HL-60/S4 (cell line): ENCODE measurements around the gene CLSTN2.

Experiments
- in situ Hi-C: fragments of 300-500 bp; cut with MboI; formaldehyde crosslinking; loops from 2 replicates; pipeline ENCODE4 v1.14.3; 2022; ENCODE audit warnings: low sequenced_read_pairs

Gene CLSTN2

DNA sequence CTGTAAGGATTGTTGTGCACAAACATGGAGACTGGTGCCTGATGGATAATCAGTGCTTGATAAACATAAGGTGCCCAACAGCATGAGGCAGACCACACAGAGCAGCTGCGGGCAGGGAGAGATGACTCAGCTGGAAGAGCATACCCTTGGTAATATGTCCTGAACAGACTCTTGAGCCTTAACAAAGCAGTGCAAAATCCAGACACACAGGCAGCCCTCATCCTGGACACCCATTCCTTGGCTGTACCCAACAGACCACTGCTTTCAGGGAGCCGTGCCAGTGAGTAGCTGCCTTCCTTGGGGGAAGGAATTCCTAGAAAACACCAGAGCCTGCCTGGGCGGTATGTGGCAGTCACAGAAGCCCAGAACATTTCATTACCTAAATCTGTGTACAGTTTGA is 156.2 kb downstream of the CLSTN2 start:
- in situ Hi-C loops: no loop called here

DNA sequence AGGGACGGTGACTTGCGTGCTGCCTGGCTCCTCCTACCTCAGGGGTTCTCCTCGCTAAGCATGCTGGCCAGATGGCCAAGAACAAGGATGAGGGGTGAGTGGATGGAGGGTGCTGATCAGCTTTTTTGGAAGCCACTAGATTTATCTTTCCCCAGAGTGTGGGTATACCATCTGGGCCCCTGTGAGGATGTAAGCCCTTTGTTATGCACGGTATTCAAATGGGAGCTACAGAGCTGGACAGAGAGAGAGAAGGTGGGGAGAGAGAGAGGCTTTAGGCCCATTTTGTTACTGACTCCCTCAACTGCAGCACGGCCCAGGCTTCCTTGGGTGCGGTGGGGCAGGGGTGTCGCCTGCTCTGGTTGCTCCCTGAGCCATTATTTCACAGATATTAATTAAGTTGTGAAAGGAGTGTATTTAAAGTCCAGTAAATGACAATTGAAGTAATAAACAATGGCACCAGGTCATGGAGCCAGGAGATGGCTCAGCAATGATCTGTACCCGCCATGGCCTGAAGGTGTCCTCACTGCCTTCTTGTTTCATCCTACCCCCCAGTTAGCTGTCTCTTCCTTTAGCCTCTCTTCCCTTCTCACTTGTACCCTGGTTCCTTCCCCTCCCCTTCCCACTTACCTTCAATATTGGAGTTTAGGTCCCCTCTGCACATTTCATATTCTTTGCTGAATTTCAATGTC is 158.0 kb downstream of the CLSTN2 start:
- in situ Hi-C loops: no loop called here

DNA sequence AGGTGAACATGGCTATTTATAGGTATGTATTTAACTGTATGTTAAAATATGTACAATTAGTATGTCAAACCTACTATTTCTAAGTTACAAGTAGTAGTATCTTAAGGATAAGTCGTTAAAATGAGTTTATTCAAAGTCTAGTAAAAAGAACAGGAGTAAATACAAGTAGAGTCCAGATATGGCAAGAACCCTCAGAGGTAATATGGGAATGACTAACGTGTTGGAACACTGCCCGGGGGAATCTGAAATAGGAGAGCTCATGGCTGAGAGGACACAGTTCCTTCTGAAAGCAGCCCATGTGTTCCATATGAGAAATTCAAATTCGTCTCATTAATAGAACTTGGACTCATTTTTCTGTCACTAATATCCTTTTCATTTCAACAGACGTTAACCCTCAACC is 158.8 kb downstream of the CLSTN2 start:
- in situ Hi-C loops: no loop called here

DNA sequence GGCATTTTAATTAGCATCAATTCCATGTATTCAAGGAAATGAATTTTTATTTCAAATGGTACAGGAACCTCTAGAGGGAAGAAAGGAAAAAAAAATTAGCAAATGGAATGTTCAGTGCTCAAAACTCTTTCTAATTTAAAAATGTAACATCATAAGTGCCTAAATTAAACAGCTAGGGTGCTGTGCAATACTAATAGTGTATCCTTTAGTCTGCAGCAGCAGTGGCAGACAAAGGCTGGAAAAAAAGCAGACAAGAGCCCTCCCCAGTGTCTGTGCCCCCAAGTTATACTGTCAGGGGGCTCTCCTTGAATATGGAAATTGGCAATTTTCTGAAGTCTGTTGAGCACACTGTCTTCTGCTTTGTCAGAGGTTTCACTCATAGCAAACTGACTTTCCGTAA is 159.5 kb downstream of the CLSTN2 start:
- in situ Hi-C loops: no loop called here

DNA sequence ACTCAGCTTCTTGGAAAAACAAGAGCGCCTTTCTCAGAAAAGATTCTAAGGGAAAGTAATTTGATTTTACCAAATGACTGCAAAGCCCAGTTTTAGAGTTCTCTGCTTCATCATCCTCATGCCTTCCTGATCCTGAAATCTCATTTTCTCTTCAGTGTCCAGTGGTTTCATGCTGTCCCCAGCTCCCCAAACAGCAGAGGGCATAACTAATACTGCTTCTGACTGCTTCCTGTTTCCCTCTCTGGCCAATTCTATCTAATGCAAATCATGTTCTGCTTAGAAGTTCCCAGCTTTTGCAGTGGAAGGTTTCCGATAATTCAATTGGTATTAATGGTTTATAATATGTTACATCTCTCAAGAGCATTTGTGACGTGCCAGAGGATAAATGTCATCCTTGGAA is 161.1 kb downstream of the CLSTN2 start:
- in situ Hi-C loops: no loop called here

DNA sequence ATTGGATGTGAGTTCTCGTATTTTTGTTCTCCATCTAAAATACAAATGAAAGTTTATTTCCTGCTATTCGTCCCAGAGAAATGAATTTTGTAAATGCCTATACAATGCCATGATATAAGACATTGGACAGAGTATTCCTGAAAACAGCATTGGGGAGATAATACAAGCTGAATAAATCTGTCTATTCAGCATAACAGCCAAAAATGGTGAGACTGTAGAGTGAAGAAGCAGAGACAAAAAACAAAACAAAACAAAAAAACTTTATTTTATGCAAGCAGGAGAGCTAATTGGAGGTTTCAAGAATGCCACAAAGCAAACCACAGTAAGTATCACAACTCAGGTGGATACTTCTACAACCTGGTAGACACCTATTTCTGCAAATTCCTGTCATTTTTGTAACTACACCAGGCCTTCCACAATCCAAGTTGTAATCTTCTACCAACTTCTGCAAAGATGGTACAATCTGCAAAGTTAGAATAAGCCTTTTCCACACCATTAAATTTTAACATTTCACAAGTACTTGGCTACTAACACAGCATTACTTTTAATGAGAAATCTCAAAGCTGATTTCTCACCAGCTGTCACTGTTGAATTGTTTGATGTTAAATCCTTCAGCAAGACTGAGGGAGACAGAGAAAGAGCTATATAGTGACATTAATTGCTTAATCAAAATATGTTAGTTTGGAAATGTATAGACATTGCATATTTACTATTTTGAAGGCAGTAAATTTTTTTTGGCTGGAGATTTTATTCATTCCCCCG is 163.1 kb downstream of the CLSTN2 start:
- in situ Hi-C loops: no loop called here

DNA sequence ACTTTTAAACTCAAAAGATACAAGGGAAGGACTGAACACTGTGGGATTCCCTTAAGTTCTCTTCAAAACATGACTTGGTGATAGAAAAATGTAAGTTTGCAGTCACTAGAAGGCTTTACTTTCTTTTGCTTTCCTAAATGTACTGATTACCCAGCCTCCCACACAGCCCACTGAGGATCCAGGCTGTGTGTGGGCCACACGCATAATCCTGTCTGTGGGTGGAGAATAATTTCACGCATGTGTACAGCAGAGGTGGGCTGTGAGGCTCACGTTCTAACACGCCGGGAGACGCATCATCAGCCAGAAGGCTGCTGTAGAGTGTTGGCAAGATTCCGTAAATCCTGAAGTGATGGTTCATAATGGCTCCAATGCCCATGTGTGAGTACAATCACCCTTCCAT is 165.5 kb downstream of the CLSTN2 start:
- in situ Hi-C loops: no loop called here

DNA sequence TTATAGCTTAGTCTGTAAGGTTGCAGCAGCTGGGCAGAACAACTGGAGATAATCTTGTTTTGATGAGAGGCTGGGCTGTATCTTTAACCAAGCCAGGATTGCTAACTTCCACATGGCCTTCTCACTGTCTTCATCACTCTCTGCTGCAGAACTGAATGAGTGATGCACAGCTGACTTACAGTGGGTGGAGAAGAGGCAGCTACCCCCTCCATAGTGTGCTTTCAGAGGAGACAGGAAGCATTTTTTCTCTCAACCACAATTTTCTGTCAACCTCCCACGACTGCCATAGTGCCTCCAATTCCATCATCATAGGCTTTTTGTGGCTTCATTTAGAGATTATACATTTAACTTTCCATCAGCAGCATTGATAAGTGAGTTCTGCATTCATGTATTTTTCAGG is 168.2 kb downstream of the CLSTN2 start:
- in situ Hi-C loops: no loop called here

DNA sequence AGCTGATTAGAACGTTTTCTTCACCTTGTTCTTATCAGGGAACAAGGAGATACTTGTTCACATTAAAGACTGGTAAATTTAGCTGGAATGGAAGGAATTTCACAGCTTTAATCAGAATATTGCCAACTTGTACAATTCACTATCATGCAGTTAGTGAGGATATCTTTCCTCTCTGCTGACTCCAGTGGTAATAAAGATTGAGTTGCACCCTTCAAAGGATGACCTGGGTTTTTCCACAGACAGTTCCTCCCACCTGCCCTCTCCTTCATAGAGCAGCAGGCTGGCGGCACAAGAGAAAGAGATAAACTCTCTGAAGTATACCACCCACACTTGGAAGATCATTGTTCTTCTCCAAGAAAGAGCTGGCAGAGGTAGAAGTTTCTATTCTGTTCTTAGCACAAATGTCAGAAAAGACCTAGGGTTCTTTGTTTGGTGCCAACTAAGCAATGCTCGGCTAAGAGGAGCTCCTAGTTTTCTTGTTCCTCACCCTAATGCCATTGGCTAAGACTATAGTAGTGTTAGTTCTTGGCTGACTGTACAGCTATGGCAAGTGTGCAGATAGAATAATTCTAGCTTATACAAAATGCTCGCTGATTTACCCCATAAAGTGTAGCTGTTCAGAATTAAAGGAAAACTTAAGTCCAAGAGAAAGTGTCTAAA is 169.1 kb downstream of the CLSTN2 start:
- in situ Hi-C loops: no loop called here

DNA sequence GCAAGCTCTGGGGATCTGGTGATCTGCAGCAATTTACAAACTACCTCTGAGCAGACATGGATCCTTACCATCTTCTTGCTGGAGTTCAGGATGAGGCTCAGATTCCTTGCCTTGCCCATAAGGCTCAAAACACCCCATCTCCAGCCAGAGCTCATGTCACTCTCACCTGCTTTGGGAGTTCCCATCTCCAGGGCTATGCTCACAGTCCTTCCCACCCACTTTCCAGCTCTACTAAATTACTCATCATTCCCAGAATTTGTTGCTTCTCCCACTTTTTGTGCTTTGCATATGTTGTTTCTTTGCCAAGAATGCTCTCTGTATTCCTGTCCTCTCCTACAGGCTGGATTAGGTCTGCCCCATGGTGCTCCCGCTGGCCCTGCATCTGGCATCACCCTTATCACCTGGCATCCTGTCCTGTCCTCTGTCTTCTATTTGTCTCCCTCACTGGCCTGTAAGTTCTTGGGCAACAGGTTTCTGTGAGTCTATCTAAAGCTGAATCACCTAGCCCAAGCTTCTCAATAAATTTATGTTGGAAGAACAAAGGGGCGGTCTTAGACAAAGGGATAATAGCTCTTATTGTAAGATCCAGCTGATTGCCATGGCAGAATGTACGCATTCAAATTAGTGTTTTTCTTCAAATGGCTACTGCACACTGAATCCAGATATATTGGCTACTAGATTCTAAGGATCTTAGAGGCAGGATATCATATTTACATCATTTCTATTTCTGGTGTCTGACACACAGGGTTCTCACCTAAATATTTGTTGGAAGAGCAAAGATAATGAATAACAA is 179.2 kb downstream of the CLSTN2 start:
- in situ Hi-C loops: no loop called here

DNA sequence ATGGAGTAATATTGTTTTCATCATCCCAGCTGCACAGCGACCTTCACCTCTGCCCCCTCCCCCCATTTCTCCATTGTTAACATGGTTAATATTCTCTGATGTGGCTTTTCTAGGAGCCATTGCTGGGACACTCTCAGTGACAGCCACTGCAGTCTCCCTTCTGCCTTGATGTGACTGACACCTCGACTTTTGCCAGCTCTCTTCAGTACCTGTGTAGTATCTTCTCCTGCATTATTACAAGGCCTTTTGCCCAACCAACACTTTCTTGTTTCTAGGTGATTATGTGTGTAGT is 179.8 kb downstream of the CLSTN2 start:
- in situ Hi-C loops: no loop called here

DNA sequence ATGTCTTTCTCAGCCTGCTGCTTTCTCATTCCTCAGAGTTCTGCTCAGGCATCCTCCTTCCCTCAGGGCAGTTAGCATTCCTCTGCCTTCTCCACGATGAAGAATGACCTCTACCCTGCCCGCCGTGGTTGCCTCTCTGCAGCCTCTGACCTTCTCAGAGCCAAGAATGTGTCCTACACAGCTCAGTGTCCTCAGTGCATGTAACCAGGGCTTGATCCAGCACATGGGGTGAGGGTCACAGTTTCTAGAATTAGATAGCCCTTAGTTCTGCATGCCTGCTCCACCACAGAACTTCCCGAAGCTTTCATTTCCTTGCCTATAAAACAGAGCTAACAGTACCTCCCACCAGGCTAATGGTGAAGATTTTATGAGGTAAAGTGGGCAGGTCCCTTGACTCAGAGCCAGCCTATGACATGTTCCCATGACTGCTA is 182.1 kb downstream of the CLSTN2 start:
- in situ Hi-C loops: no loop called here

DNA sequence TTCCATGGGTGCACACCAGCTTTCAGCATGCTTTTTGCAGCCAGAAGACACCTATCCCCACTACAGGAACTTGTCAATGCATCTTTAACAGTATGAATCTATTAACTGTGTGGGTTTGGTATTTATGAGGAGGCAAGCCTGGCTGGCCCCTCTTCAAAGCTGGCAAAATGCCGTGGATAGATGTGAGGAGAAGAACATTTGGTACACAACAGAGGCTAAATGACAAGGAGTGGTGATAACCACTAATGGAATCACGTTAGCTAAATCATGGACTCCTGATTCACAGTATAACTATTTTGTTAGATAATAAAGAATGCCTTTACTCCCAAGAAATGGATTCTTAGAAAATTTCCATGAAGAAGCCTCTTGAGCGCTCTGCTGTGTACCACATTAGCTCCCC is 187.2 kb downstream of the CLSTN2 start:
- in situ Hi-C loops: no loop called here

DNA sequence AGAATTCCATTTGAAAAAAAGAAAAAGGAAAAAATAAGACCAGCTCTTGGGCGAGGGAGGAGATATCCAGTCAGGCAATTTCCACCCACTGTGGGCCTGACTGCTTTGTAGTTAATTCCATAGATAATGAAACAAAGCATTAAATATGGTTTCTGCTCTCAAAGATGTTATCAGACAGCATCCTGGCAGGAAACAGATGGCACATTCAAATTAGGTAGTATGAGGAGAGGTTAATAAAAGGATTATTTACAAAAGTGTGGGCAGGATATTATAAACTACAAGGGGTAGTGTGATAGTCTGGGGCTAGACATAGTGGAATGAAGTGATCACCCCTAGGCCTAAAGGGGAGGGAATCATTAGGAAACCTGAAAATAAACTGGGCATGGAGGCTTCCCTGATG is 193.2 kb downstream of the CLSTN2 start:
- in situ Hi-C loops: no loop called here

DNA sequence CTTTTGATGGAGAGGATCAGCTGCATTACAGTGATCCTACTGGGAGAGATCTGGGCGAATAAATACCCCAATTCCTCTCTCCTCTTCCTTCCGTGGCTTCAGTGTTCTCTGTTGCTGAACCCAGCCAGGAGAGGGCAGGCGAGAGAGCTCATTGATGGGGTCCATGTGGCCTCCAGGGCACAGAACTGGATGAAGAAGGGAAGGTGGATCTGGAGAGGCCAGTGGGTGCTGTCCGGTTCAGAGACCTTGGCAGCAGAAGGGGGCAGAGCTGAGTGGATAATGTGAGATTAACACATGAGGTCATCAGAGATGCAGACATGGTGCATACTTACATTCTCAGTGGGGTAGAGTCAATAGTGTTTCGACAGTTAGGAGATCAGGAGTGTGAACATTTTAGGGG is 193.6 kb downstream of the CLSTN2 start:
- in situ Hi-C loops: no loop called here

DNA sequence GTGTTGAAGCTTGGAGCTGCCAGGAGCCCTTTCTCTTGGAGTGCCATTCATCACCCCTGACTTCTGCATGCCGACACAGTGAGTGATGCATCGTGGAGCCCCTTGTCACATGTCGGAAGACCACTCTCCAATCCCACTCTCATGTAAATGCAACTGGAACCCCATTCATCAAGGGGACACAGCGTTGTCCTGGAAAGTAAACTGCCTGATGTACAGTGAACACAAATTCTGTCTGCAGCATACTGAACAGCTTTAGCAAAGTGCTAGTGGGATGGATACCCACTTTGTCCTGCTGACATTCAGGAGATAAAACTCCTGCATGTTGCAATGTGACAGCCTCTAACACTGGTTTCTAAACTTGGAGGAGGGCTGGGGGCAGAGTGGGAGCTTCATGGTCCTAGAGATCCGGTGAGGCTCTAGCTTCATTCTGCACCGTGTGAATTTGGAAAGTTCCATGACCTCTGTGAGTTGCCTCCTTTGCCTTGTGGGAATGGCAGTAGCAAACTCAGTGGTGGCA is 194.8 kb downstream of the CLSTN2 start:
- in situ Hi-C loops: no loop called here

DNA sequence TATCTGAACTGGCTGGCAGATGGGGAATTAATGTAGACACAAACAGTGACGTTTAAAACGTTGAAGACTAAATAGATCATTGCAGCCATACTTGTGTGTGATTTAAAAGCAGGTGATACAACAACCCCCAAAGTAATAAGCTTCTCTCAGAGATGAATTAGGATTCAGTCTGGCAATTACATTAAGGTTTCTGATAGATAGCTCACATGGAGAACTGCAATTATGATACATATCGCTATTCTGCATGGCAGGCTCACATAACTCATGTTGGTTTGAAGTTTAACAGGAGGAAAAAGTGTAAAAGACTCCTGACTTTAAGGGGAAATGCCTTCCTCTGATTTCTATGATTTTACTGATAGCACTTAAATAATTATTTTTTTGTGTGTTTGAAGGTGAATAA is 196.9 kb downstream of the CLSTN2 start:
- in situ Hi-C loops: no loop called here

DNA sequence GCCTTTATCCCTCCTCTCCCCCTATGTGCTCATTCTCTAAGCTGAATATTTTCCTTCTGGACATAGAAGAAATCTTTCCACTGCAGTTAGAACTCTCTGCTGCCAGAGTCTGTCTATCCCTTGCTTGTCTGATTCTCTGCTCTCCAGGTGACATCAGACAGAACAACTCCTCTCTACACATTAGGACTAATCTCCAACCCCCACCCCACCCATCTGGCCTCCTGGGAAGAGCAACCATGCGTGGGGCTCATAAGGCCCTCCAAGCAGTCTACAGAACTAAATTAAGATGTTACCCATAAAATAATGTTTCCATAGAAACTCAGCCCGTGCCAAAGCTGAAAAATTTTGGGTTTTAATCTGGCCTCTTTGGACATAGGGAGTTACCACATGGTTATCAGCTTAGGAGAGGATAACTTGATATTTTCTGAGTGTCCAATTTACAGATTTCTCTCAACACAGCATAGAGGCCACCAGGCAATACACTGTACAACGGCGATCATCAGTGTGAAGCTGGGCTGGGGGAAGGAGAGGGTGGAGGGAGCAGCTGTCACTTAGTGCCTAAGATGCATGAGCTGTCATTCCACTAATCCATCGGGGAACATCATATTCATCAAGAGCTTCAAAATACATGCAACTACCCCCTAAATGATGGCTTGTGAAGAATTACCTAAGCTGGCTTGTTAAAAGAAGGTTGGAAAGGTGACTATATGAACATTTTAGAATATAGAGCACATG is 199.4 kb downstream of the CLSTN2 start:
- in situ Hi-C loops: no loop called here

DNA sequence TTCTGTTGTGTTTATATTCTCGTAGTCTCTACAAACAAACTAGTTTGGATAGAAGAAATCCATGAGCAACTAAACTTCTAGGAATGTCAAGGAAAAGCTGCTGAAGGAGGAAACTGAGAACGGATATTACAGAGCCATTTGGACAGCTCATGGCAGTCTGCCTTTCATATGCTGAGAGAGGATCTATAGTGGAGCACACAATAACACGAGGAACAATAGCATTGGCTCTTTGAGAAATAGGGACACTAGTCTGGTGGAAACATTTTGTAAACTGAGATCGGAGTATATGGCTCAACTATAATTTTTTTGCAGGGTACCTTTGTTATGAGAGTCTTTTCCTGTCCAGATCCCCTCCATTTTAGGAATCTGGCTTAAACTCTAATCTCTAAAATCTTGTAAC is 200.5 kb downstream of the CLSTN2 start:
- in situ Hi-C loops: no loop called here

DNA sequence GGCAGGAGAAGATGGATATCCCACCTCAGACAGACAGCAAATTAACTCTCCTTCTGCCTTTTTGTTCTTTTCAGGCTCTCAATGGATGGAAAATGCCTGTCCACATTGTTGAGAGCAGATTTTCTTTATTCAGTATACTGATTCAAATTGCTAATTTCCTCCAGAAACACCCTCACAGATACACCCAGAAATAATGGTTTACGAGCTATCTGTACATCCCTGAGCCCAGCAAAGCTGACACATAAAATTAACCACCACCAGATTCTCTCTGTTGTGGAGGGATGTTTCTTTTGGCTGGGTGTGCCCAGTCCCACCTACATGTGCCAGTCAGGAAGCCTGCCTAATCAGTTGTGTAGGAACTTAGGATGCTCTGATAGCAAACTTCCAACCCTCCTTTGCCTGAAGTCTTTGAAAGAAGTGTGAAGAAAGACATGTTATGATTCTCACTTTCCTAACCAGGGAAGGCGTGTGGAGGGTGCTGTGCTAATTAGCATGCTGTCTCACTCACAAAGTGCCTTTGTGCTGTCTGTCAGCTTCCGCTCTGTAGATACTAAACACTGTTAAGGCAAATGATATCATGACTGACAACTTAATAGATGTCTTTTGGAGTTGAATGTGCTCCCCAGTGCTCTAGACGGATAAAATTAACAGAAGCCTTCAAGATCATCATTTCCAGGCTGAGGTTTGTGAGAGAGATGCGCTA is 208.5 kb downstream of the CLSTN2 start:
- in situ Hi-C loops: no loop called here
